Right cardiac atrium (tissue), 5 donors: ENCODE data around the gene RTP4. TPM values are rescaled to one million over a fixed set of nuclear protein-coding genes. Genes with fewer than 3 reads are reported as not detected.
"Not testable (repeated sequence)": the region's sequence is repeated elsewhere in the genome, so short reads cannot be mapped to it uniquely, and the experiment has no call there.

Source experiments
- ATAC-seq, 2 donors: fragments of 200-7000 bp; cut with Tn5 transposase; one replicate each; pipeline versions ENCODE4 v1.8.0 to v1.9.1; 2020; ENCODE audit warnings: moderate library complexity in 2 of 2, mild to moderate bottlenecking in 1 of 2
- DNase-seq, 3 donors: peaks; one replicate each; pipeline ENCODE4 v3.0.0-alpha.2; 2020
- H3K27ac ChIP-seq: one replicate; pipeline ENCODE4 v1.5.1; 2013; ENCODE audit warnings: mild to moderate bottlenecking, low read length, control low read depth, moderate library complexity
- H3K27me3 ChIP-seq: one replicate; pipeline ENCODE4 v1.6.1; 2013; ENCODE audit not compliant: control insufficient read depth, insufficient read depth
- H3K4me1 ChIP-seq: one replicate; pipeline ENCODE4 v1.6.1; 2013; ENCODE audit warnings: low read length; ENCODE audit not compliant: control insufficient read depth, insufficient read depth
- H3K4me3 ChIP-seq: one replicate; pipeline ENCODE4 v1.5.1; 2013; ENCODE audit warnings: low read length, control low read depth
- H3K9me3 ChIP-seq: one replicate; pipeline ENCODE4 v1.6.1; 2013; ENCODE audit warnings: low read length; ENCODE audit not compliant: control insufficient read depth
- WGBS: extraction: QIAGEN DNeasy Blood & Tissue Kit; methylation state at CpG from one replicate; pipeline ENCODE4 v1.1.7; 2013; 5-methylcytosine and 5-hydroxymethylcytosine counted together
- intact Hi-C, 4 donors: fragments of 100-400 bp; cut with DNase I; formaldehyde crosslinking; loops; one replicate each; pipeline versions ENCODE4 v1.11.0 to v1.14.0; 2022 to 2023
- polyA plus RNA-seq: library from polyadenylated mRNA; stranded (reverse); fragments of 200-250 nt; gene quantifications from one replicate; pipeline ENCODE4 v1.2.3, GENCODE V29; 2013
- total RNA-seq, 4 donors: library from RNA; stranded (reverse); fragmentation: NEBNext Ultra II Directional; extraction: Animal tissue kit (Norgen Biotek cat#: 25700); gene quantifications; one replicate each; pipeline ENCODE4 v1.2.1, GENCODE V29; 2021
- donor health status: healthy with polysubstance abuse.
- donor health status: DM: no; HTN: yes; CAD: no.
- donor health status: DM: no; HTN: no; CAD: no.
- donor health status: DM: no; HTN: yes; CAD: no; lungs with severe emphysema.
- donor health status: DM: yes; HTN: yes; CAD: no.

Gene RTP4
- total and polyA plus RNA-seq, 5 donors = 1.3 to 2.5 (median 1.9) TPM

GRCh38 chr3:187411991-187412781 lies 44.0 kb downstream of the RTP4 start:
- H3K27ac ChIP-seq, DNase-seq, H3K27me3 ChIP-seq, H3K9me3 ChIP-seq, intact Hi-C loops, H3K4me1 ChIP-seq, H3K4me3 ChIP-seq, ATAC-seq: not testable (repeated sequence)
- 69% methylated on average over 19 of the region's 35 CpGs for WGBS

Other genes starting within 250 kb of the RTP4 start
- 1 to 10 TPM; 7.0 to 8.8 (median 8.5) TPM for gene RPL39L, start 228.9 kb upstream of the RTP4 start, total RNA-seq
- gene RPL39L, start 228.9 kb upstream of the RTP4 start, polyA plus RNA-seq = 8.1 TPM
- not detected for gene RTP1, start 170.9 kb upstream of the RTP4 start, total RNA-seq
- gene RTP1, start 170.9 kb upstream of the RTP4 start, polyA plus RNA-seq = not detected
- 10 to 100 TPM; 21.0 to 56.3 (median 30.2) TPM for gene MASP1, start 76.6 kb upstream of the RTP4 start, total RNA-seq
- gene MASP1, start 76.6 kb upstream of the RTP4 start, polyA plus RNA-seq = 21.2 TPM